ENCODE results near the gene HEY2. TPM values are rescaled to one million over a fixed set of nuclear protein-coding genes. Genes with fewer than 3 reads are reported as not detected.

The HEY2 gene
- total and polyA plus RNA-seq, 2 donors (not counting 1 experiment from before 2014, with no cell fraction given), result not detected

- DNase-seq (ENCODE audit: low read depth in 2 of 2), result peak; percentile 43 to 78
- Histone ChIP-seq H3K79me2 (ENCODE audit: control insufficient read depth, insufficient read depth, low read length) (peaks cover 18% of the 10 kb centered on the region), H3K4me3 (replicated peaks in 1 of 4; ENCODE audit: control extremely low read depth in 1 of 4, insufficient read depth in 1 of 4, low read depth in 3 of 4, low read length in 4 of 4) (peak overlapping the region in 2 of 4 experiments; percentile 70 to 84), H3K9me3 (ENCODE audit: control insufficient read depth, insufficient read depth, low read depth, low read length) (no peaks in the 10 kb centered on the region), H3K27me3 (ENCODE audit: control insufficient read depth, insufficient read depth, low read length) (no peaks in the 10 kb centered on the region), H4K20me1 (ENCODE audit: control insufficient read depth, extremely low read depth, insufficient read depth, low read length) (no peaks in the 10 kb centered on the region), H3K27ac (ENCODE audit: insufficient read depth, low read length) (no peak overlapping the region), H3K9ac (ENCODE audit: insufficient read depth, low read length) (no peak overlapping the region), H3K4me2 (ENCODE audit: extremely low read depth, insufficient read depth, low read length) (peak overlapping the region; percentile 91), H3K4me1 (ENCODE audit: control insufficient read depth, extremely low read depth, insufficient read depth, low read length) (peaks cover 20% of the 10 kb centered on the region), H3K36me3 (ENCODE audit: control insufficient read depth, insufficient read depth, low read length) (no peaks in the 10 kb centered on the region), H2AFZ (ENCODE audit: low read length) (no peak overlapping the region)
- TF ChIP-seq, protein P1, sequence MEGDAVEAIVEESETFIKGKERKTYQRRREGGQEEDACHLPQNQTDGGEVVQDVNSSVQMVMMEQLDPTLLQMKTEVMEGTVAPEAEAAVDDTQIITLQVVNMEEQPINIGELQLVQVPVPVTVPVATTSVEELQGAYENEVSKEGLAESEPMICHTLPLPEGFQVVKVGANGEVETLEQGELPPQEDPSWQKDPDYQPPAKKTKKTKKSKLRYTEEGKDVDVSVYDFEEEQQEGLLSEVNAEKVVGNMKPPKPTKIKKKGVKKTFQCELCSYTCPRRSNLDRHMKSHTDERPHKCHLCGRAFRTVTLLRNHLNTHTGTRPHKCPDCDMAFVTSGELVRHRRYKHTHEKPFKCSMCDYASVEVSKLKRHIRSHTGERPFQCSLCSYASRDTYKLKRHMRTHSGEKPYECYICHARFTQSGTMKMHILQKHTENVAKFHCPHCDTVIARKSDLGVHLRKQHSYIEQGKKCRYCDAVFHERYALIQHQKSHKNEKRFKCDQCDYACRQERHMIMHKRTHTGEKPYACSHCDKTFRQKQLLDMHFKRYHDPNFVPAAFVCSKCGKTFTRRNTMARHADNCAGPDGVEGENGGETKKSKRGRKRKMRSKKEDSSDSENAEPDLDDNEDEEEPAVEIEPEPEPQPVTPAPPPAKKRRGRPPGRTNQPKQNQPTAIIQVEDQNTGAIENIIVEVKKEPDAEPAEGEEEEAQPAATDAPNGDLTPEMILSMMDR (conservative IDR thresholded peaks at IDR 0.05 in 1 of 2, IDR thresholded peaks at IDR 0.05 in 1 of 2; ENCODE audit: low read depth in 1 of 2, low read length in 2 of 2), result no peak
- no peak for TF ChIP-seq EZH2 (IDR thresholded peaks at IDR 0.05; ENCODE audit: low read length, missing control alignments)
Measured at GRCh38 chr6:125792680-125793079, 43.2 kb downstream of the HEY2 start.

GRCh38 chr6:125793280-125793679 is 43.8 kb downstream of the HEY2 start:
- Histone ChIP-seq H3K27ac (ENCODE audit: insufficient read depth, low read length) (no peak overlapping the region), H3K4me3 (replicated peaks in 1 of 4; ENCODE audit: control extremely low read depth in 1 of 4, insufficient read depth in 1 of 4, low read depth in 3 of 4, low read length in 4 of 4) (peak overlapping the region in 1 of 4 experiments; percentile 84)

DNA sequence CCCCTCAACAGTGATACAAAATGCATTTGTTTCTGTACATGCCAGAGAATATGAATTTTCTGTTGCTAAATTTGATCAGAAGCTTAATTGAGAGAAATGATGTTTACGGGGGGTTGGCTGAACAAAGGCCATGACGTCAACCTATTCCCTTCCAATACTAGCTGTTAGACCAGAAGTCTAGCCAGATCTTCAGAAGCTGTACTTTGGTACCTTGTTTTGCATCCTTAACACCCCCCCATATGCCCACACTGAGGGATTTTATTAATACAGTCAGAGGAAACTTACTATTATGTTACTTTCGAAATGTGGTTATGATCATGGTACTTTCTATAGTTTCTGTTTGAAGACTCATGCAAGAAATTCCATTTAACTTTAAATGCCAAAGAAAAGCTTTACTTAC is 44.4 kb downstream of the HEY2 start:
- peaks cover 20% of the 10 kb centered on the region for H3K4me1 ChIP-seq (ENCODE audit: control insufficient read depth, extremely low read depth, insufficient read depth, low read length)

More at GRCh38 chr6:125793280-125793679, 43.8 kb downstream of the HEY2 start:
- TF ChIP-seq, protein P1 (conservative IDR thresholded peaks at IDR 0.05 in 1 of 2, IDR thresholded peaks at IDR 0.05 in 1 of 2; ENCODE audit: low read depth in 1 of 2, low read length in 2 of 2), result no peak
- TF ChIP-seq EZH2 (IDR thresholded peaks at IDR 0.05; ENCODE audit: low read length, missing control alignments), result no peak
- H3K79me2 ChIP-seq (ENCODE audit: control insufficient read depth, insufficient read depth, low read length), result peaks cover 18% of the 10 kb centered on the region
- no peak for DNase-seq (ENCODE audit: low read depth in 2 of 2)
- H3K4me1 ChIP-seq (ENCODE audit: control insufficient read depth, extremely low read depth, insufficient read depth, low read length), result peaks cover 20% of the 10 kb centered on the region
- H2AFZ ChIP-seq (ENCODE audit: low read length), result no peak overlapping the region
- no peaks in the 10 kb centered on the region for H4K20me1 ChIP-seq (ENCODE audit: control insufficient read depth, extremely low read depth, insufficient read depth, low read length)
- no peaks in the 10 kb centered on the region for H3K27me3 ChIP-seq (ENCODE audit: control insufficient read depth, insufficient read depth, low read length)
- H3K9me3 ChIP-seq (ENCODE audit: control insufficient read depth, insufficient read depth, low read depth, low read length), result no peaks in the 10 kb centered on the region
- no peaks in the 10 kb centered on the region for H3K36me3 ChIP-seq (ENCODE audit: control insufficient read depth, insufficient read depth, low read length)
- no peak overlapping the region for H3K9ac ChIP-seq (ENCODE audit: insufficient read depth, low read length)
- no peak overlapping the region for H3K4me2 ChIP-seq (ENCODE audit: extremely low read depth, insufficient read depth, low read length)

More for the DNA sequence above, 44.4 kb downstream of the HEY2 start:
- Histone ChIP-seq H2AFZ (ENCODE audit: low read length) (no peak overlapping the region), H3K9ac (ENCODE audit: insufficient read depth, low read length) (no peak overlapping the region), H3K4me3 (replicated peaks in 1 of 4; ENCODE audit: control extremely low read depth in 1 of 4, insufficient read depth in 1 of 4, low read depth in 3 of 4, low read length in 4 of 4) (no peak overlapping the region), H3K4me2 (ENCODE audit: extremely low read depth, insufficient read depth, low read length) (peak overlapping the region; percentile 59), H4K20me1 (ENCODE audit: control insufficient read depth, extremely low read depth, insufficient read depth, low read length) (no peaks in the 10 kb centered on the region), H3K79me2 (ENCODE audit: control insufficient read depth, insufficient read depth, low read length) (peaks cover 18% of the 10 kb centered on the region), H3K9me3 (ENCODE audit: control insufficient read depth, insufficient read depth, low read depth, low read length) (no peaks in the 10 kb centered on the region), H3K27me3 (ENCODE audit: control insufficient read depth, insufficient read depth, low read length) (no peaks in the 10 kb centered on the region), H3K36me3 (ENCODE audit: control insufficient read depth, insufficient read depth, low read length) (no peaks in the 10 kb centered on the region), H3K27ac (ENCODE audit: insufficient read depth, low read length) (peak overlapping the region; percentile 39)
- DNase-seq (ENCODE audit: low read depth in 2 of 2), result no peak
- no peak for TF ChIP-seq EZH2 (IDR thresholded peaks at IDR 0.05; ENCODE audit: low read length, missing control alignments)
- TF ChIP-seq, protein P1 (conservative IDR thresholded peaks at IDR 0.05 in 1 of 2, IDR thresholded peaks at IDR 0.05 in 1 of 2; ENCODE audit: low read depth in 1 of 2, low read length in 2 of 2), result no peak
